Measurements from ENCODE around the gene INTS7.

INTS7 gene

DNA sequence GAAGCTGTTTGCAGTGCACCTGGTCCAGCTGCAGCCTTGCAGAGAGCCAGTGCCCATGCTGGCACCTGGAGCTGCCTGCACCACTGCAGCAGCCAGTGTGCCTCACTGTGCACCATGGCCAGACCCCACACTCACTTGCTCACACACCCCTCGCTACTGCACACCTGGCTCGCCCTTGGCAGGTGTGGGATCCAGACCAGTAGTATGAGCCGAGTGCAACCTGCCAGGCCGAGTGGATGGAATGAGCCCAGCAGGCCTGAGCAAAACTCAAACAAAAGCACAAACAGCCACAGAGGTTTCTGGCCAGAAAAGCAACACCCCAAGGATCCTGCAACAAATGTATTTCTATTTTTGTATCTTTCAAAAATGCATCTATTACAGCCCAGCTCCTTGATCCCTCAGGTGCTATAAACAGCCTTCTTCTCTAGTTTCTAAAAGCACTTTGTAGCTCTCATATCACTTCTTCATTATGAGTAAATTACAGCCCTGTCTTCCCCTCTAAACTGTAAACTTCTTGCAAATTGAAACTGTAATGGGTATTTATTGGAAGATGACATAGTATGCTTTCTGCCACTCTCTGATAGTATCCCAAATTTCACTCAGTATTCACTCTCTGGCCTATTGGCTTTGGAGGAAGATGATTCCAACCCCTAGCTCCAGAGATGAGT is 132.6 kb downstream of the INTS7 start:
- no peak for DNase-seq

DNA sequence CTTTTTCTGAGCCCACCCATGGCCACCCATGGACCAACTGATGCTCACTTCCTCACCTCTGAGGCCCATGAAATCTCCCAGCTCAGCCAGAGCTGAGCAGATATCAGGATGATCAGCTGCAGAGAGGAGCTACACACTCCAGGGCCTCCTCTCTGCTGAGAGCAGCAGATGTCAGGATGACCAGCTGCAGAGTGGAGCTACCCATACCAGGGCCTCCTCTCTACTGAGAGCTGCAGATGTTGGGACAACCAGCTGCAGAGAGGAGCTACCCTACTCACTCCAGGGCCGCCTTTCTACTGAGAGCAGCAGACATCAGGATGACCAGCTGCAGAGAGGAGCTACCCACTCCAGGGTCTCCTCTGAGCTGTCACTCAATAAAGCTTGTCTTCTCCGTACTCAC is 133.4 kb downstream of the INTS7 start:
- no peak for DNase-seq

DNA sequence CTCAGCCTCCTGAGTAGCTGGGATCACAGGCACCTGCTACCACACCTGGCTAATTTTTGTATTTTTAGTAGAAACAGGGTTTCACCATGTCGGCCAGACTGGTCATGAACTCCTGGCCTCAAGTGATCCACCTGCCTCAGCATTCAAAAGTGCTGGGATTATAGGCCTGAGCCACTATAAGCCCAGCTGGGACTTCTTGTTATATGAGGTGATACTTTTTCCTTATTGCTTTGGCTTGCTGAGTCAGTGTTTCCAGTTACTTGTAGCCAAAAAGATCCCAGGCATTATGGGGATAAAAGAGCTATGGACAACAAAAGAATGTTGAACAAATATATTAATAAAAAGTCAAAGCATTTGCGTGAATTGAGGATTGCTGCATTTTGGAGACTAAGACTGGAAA is 134.9 kb downstream of the INTS7 start:
- DNase-seq = no peak

DNA sequence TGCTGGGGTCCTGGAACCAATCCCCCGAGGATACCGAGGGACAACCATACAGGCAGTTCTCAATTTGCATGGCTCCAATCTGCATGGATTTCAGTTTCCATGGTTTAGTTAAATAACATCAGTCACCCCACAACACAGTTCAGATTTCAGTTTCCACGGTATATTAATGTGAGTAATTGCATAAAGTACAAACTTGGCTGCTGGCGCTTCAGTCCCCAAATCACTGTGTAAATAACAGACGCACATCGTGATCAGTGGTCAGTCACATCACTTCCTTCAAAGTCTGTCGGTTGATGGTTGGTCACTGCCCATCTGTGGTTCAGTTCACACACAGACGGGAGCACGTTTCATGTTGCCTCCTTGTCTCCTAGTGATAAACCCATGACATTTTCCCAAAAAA is 138.4 kb downstream of the INTS7 start:
- no peak for DNase-seq

DNA sequence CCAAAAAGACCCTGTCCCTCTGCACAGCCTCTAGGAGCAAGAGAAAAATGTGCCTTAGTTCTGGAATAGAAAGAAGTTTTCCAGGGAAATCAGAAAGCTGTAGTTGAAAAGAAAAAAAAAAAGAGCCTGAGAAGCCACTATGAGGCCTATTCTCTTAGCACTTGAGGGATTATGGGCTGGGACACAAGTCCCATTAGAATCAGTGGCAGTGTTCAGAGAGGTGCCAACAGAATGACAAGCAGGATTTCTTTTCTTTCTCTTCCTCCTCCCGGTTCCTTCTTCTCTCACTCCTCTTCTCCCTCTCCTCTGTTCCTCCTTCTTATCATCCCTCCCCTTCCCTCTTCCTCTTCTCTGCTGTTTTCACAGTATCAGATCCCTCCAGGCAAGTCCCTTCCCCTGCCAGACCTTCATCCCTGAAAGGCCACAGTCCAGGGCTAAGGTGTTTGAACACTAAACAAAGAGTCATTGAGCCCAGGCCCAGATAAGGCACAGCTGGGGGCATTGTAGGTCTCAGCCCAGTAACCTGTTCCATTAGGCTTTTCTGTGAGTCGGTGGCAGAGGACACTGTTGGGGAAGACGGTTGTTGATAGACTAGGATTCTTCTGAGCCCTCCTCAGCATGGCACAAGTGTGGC is 140.1 kb downstream of the INTS7 start:
- DNase-seq = no peak

DNA sequence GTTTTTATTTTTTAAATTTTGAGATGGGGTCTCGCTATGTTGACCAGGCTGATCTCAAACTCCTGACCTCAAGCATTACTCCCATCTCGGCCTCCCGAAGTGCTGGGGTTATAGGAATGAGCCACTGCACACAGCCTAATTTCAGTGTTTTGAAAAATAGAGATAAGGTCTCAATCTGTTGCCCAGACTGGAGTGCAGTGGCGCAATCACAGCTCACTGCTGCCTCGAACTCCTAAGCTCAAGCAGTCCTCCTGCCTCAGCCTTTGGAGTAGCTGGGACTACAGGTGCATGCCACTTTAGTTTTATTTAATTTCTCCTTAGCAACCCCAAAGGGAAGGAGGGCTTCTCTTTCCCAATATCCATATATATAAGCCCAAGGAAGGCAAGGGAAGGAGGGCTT is 141.0 kb downstream of the INTS7 start:
- no peak for DNase-seq

DNA sequence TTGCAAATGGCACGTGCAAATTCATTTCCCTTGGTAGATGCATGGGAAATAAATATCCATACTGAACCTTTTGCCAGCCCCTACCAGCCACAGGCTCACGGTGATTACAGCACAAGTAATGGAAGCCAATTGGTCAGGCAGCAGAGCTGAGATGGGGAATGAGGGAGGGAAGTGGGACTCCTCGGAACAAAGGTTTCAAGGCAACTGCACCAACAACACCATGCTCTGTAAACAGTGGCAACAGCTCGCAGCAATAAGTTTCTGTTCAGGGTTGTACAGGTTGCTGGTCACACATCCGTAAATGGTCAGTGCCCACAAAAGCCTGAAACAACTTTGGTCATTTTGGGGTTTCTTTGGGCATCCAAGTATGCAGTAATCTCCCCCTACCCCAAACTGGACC is 142.1 kb downstream of the INTS7 start:
- DNase-seq = no peak

DNA sequence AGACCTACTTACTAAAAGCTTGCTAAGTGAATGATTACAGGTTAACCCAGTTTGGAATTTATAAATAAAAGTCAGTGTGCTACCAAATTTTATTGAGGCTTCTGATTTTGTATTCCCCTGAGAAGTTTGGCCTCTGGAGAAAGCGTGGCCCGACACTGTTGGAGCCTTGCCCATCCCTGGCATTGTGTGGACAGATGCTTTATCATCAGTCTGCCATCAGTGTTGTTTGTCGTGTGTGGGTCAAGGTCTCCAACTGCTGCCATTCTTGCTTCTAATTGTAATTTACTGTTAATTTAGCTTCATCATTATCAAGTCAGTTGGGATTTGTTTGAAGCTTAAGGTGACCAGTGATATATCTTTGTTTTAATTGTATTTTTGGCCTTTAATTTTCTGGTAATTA is 142.8 kb downstream of the INTS7 start:
- no peak for DNase-seq

DNA sequence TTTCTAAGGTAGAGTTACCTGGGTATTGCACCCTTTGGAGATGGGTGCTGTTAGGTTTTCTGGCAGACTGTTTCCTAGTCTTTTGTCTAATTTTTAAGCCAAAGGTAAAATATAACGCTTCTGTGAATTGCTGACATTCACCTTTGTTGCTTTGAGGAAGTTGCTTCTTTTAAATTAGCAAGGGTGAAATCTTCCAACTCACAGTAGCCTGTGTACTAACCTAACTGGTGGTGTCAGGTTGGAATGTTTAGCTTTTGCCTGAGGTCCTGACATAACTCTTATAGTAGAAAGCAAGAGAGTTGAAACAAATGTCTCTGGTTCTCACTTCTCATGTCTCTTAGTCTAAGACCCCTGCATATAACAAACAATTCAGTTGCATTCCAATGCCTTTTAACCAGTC is 143.6 kb downstream of the INTS7 start:
- DNase-seq = no peak

All from activated CD4-positive, alpha-beta T cell treated with anti-CD3 and anti-CD28 coated beads, Interleukin-2, amount 50 U/mL, for 16 hours (primary cell).